OCI-LY3 (cell line): ENCODE measurements around the gene VASH2.
A peak's percentile ranks its signal among the peaks of the same experiment; 100 is the strongest.

ENCODE experiments used
- H2AFZ ChIP-seq: fragments of 200-600, 300-600 bp; shearing (Covaris generic); 2 replicates; pipeline ENCODE4 v1.6.0; 2014; ENCODE audit warnings: antibody characterized with exemption, low read depth, low read length
- H3K27ac ChIP-seq: fragments of 200-600, 300-600 bp; sonication (generic); 2 replicates; pipeline ENCODE4 v1.5.1; 2014; ENCODE audit warnings: mild to moderate bottlenecking, low read length, moderate library complexity, mixed read lengths
- H3K27me3 ChIP-seq: fragments of 200-600, 300-600 bp; sonication (generic); 2 replicates; pipeline ENCODE4 v1.6.1; 2014; ENCODE audit warnings: low read depth, low read length, mixed read lengths
- H3K36me3 ChIP-seq: fragments of 200-600, 300-600 bp; sonication (generic); replicated peaks from 2 replicates; pipeline ENCODE3; 2014; ENCODE audit warnings: low read depth, low read length, mixed read lengths
- H3K4me1 ChIP-seq: fragments of 300-600, 200-600 bp; sonication (generic); 2 replicates; pipeline ENCODE4 v1.6.1; 2014; ENCODE audit warnings: low read length, mixed read lengths
- H3K4me2 ChIP-seq: fragments of 200-600, 300-600 bp; sonication (generic); 2 replicates; pipeline ENCODE4 v1.6.1; 2014; ENCODE audit warnings: low read length, mixed read lengths
- H3K4me3 ChIP-seq: fragments of 300-600, 200-600 bp; sonication (generic); 2 replicates; pipeline ENCODE4 v1.5.1; 2014; ENCODE audit warnings: antibody characterized with exemption, mild to moderate bottlenecking, low read length, moderate library complexity
- H3K79me2 ChIP-seq: fragments of 300-600, 200-600 bp; shearing (Covaris generic); 2 replicates; pipeline ENCODE4 v1.6.1; 2014; ENCODE audit warnings: mild to moderate bottlenecking, low read length, mixed read lengths
- H3K9ac ChIP-seq: fragments of 300-600, 200-600 bp; shearing (Covaris generic); 2 replicates; pipeline ENCODE4 v1.6.0; 2014; ENCODE audit warnings: mild to moderate bottlenecking, low read length, moderate library complexity
- H3K9me3 ChIP-seq: fragments of 200-600, 300-600 bp; shearing (Covaris generic); 2 replicates; pipeline ENCODE4 v1.6.1; 2014; ENCODE audit warnings: low read length, mixed read lengths; ENCODE audit not compliant: insufficient read depth
- H4K20me1 ChIP-seq: fragments of 200-600, 300-600 bp; sonication (generic); 2 replicates; pipeline ENCODE4 v1.6.1; 2016; ENCODE audit warnings: low read length, mixed read lengths; ENCODE audit not compliant: insufficient read depth
- EZH2phosphoT487 ChIP-seq: fragments of 200-600 bp; shearing (Covaris generic); IDR thresholded peaks from 2 replicates; pipeline ENCODE4 v1.6.1; 2018; ENCODE audit warnings: antibody characterized with exemption, mixed run types, low read depth
- TF ChIP-seq, protein P1 (sequence below): fragments of 200-600, 300-600 bp; sonication (generic); IDR thresholded peaks from 2 replicates; pipeline ENCODE4 v1.5.1; 2014; ENCODE audit warnings: antibody characterized with exemption, low read length, low read depth

VASH2 gene

DNA sequence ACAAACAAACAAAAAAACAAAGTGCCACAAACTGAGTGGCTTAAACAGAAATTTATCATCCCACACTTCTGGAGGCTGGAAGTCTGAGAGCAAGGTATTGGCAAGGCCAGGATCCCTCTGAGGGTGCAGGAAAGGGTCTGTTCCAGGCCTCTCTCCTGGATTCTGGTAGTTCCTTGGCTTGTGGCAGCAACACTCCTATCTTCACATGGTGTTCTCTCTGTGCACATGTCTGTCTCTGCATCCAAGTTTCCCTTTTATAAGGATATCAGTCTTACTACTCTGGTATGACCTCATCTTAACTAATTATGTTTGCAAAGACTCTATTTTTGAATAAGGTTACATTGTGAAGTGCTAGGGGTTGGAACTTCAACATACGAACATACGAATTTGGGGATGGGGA is 5.3 kb upstream of the VASH2 start:
- Histone ChIP-seq H4K20me1 (no peaks in the 10 kb centered on the region), H3K36me3 (peaks cover 10% of the 10 kb centered on the region), H3K27ac (peak overlapping the region; percentile 81), H3K27me3 (no peaks in the 10 kb centered on the region), H3K79me2 (no peaks in the 10 kb centered on the region), H3K4me1 (peaks cover 59% of the 10 kb centered on the region), H3K4me3 (no peak overlapping the region), H3K9ac (peak overlapping the region; percentile 16; the same call in 1 of the 2 replicates), H2AFZ (no peak overlapping the region), H3K9me3 (no peaks in the 10 kb centered on the region), H3K4me2 (peak overlapping the region; percentile 69)
- TF ChIP-seq EZH2phosphoT487: no peak
- TF ChIP-seq, protein P1, sequence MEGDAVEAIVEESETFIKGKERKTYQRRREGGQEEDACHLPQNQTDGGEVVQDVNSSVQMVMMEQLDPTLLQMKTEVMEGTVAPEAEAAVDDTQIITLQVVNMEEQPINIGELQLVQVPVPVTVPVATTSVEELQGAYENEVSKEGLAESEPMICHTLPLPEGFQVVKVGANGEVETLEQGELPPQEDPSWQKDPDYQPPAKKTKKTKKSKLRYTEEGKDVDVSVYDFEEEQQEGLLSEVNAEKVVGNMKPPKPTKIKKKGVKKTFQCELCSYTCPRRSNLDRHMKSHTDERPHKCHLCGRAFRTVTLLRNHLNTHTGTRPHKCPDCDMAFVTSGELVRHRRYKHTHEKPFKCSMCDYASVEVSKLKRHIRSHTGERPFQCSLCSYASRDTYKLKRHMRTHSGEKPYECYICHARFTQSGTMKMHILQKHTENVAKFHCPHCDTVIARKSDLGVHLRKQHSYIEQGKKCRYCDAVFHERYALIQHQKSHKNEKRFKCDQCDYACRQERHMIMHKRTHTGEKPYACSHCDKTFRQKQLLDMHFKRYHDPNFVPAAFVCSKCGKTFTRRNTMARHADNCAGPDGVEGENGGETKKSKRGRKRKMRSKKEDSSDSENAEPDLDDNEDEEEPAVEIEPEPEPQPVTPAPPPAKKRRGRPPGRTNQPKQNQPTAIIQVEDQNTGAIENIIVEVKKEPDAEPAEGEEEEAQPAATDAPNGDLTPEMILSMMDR: no peak

DNA sequence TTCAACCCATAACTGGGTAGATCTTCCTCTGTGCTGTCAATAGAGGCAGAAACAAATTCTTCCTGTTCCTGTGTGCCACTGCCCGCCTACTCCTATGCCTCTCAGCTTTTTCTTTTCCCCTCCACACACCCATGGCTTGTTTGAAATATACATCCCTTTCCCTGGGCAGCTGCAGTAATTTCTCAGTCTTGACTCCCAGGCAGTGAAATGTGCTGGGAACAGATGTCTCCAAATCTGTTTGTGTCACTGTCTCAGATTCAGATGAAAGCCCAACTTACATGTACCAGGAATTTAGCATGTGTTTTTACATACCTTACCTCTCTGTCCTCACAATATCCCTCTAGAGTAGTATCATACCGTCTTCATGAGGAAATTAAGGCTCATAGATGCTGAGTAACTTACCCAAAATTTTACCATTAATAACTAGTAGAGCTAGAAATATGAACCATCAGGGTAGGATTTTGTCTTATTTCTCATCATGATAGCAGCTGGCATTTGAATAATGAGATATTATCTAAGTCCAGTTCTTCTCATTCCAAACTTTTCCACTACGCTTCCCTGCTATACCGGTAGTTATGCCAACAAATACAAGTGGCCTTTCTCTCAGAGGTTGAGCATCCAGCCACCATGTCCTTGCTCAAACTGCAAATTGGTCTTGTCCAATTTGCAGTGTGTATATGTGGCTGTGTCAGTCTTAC is 4.7 kb upstream of the VASH2 start:
- Histone ChIP-seq H3K4me2 (peak overlapping the region; percentile 69; the same call in 1 of the 2 replicates), H3K27me3 (no peaks in the 10 kb centered on the region), H3K36me3 (peaks cover 10% of the 10 kb centered on the region), H3K27ac (peak overlapping the region; percentile 81), H3K4me3 (no peak overlapping the region), H3K4me1 (peaks cover 61% of the 10 kb centered on the region), H3K79me2 (peaks cover 1% of the 10 kb centered on the region), H4K20me1 (no peaks in the 10 kb centered on the region), H3K9me3 (no peaks in the 10 kb centered on the region), H3K9ac (0 out of 2 replicates have a peak overlapping the region, but pooled peaks have one; percentile 3), H2AFZ (no peak overlapping the region)
- TF ChIP-seq, protein P1: no peak
- no peak for TF ChIP-seq EZH2phosphoT487

DNA sequence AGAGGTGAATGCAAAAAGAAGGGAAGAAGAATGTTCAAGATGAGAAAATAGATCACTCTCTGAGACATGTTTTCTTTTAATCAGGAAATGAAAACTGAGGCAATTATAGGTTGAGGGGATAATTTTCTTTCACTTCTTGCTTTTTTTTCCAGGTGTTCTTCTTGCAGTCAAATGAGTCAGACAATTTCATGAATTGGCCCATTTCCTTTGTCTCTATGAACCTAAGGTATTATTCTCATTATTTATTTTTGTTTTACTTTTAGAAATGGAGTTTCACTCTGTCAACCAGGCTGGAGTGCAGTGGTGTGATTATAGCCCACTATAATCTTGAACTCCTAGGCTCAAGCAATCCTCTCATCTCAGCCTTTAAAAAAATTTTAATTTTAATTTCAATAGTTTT is 3.5 kb upstream of the VASH2 start:
- no peak overlapping the region for H2AFZ ChIP-seq

DNA sequence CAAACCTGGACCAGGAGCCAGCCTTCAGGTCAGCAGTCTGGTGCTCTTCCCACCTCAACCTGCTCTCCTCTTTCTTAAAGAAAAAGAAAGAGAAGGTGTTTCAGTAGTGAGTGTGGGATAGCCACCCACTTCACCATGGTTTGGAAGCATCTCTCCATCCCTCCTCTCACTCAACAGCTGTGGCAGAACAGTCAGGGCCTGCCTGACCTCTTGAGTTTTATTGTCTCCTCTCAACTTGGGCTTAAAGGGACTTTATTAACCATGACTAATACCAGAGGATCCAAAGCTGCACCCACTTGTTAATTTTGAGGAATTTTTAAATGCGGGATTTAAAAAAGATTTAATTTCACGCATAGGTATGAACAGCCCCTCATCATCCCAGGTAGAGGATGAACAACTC is 570 bp upstream of the VASH2 start:
- Histone ChIP-seq H3K27ac (peak overlapping the region; percentile 17; the same call in 1 of the 2 replicates), H2AFZ (0 out of 2 replicates have a peak overlapping the region, but pooled peaks have one; percentile 25), H3K9ac (peak overlapping the region; percentile 69)

More for the DNA sequence above, 3.5 kb upstream of the VASH2 start:
- Histone ChIP-seq H3K4me1 (peaks cover 62% of the 10 kb centered on the region), H3K4me2 (peak overlapping the region; percentile 56), H3K36me3 (peaks cover 10% of the 10 kb centered on the region), H3K79me2 (peaks cover 14% of the 10 kb centered on the region), H3K4me3 (peak overlapping the region; percentile 14; the same call in 1 of the 2 replicates), H3K9ac (peak overlapping the region; percentile 10; the same call in 1 of the 2 replicates), H3K9me3 (no peaks in the 10 kb centered on the region), H3K27ac (peak overlapping the region; percentile 81), H3K27me3 (no peaks in the 10 kb centered on the region), H4K20me1 (no peaks in the 10 kb centered on the region)
- TF ChIP-seq, protein P1: no peak
- TF ChIP-seq EZH2phosphoT487: no peak

More for the DNA sequence above, 570 bp upstream of the VASH2 start:
- Histone ChIP-seq H3K9me3 (no peaks in the 10 kb centered on the region), H3K27me3 (no peaks in the 10 kb centered on the region), H3K4me2 (peak overlapping the region; percentile 78), H3K79me2 (peaks cover 40% of the 10 kb centered on the region), H3K36me3 (peaks cover 31% of the 10 kb centered on the region), H3K4me1 (peaks cover 64% of the 10 kb centered on the region), H4K20me1 (no peaks in the 10 kb centered on the region), H3K4me3 (peak overlapping the region; percentile 85)
- TF ChIP-seq, protein P1: no peak
- no peak for TF ChIP-seq EZH2phosphoT487
